ENCODE results near the gene INTS11. TPM values are rescaled to one million over a fixed set of nuclear protein-coding genes. Genes with fewer than 3 reads are reported as not detected.
"Not testable (repeated sequence)": the region's sequence is repeated elsewhere in the genome, so short reads cannot be mapped to it uniquely, and the experiment has no call there.

INTS11 gene
- total RNA-seq, 2 experiments from 2014 or later = 111 to 113 TPM

GRCh38 chr1:1318131-1318652, 6.3 kb downstream of the INTS11 start:
- H3K27me3 Mint-ChIP-seq = no peaks in the 10 kb centered on the region
- H3K36me3 Mint-ChIP-seq = peaks cover 10% of the 10 kb centered on the region
- DNase-seq = no peak
- H3K4me1 Mint-ChIP-seq = peaks cover 15% of the 10 kb centered on the region
- no peak overlapping the region for H3K4me3 Mint-ChIP-seq
- no peak overlapping the region for H3K27ac Mint-ChIP-seq
- H3K9me3 Mint-ChIP-seq = no peaks in the 10 kb centered on the region

- peaks cover 12% of the 10 kb centered on the region for H3K4me1 Mint-ChIP-seq
- no peak for DNase-seq
- H3K27ac Mint-ChIP-seq = no peak overlapping the region
- peaks cover 10% of the 10 kb centered on the region for H3K36me3 Mint-ChIP-seq
- no peak overlapping the region for H3K4me3 Mint-ChIP-seq
- H3K9me3 Mint-ChIP-seq = no peaks in the 10 kb centered on the region
- H3K27me3 Mint-ChIP-seq = no peaks in the 10 kb centered on the region
These were observed 7.0 kb downstream of the INTS11 start for GRCh38 chr1:1317420-1317819.

GRCh38 chr1:1316199-1316598, 8.3 kb downstream of the INTS11 start:
- not testable (repeated sequence) for H3K36me3 Mint-ChIP-seq, H3K4me3 Mint-ChIP-seq, DNase-seq, H3K27ac Mint-ChIP-seq, H3K9me3 Mint-ChIP-seq, H3K4me1 Mint-ChIP-seq, H3K27me3 Mint-ChIP-seq

GRCh38 chr1:1315435-1315954, 9.0 kb downstream of the INTS11 start:
- H3K27ac Mint-ChIP-seq = no peak overlapping the region
- H3K4me1 Mint-ChIP-seq = peaks cover 5% of the 10 kb centered on the region
- H3K4me3 Mint-ChIP-seq = no peak overlapping the region
- H3K9me3 Mint-ChIP-seq = no peaks in the 10 kb centered on the region
- no peaks in the 10 kb centered on the region for H3K27me3 Mint-ChIP-seq
- no peak for DNase-seq
- H3K36me3 Mint-ChIP-seq = peaks cover 8% of the 10 kb centered on the region

GRCh38 chr1:1314678-1315335, 9.7 kb downstream of the INTS11 start:
- no peak for DNase-seq
- H3K27me3 Mint-ChIP-seq = no peaks in the 10 kb centered on the region
- H3K27ac Mint-ChIP-seq = no peak overlapping the region
- H3K4me1 Mint-ChIP-seq = peaks cover 1% of the 10 kb centered on the region
- peaks cover 8% of the 10 kb centered on the region for H3K36me3 Mint-ChIP-seq
- no peaks in the 10 kb centered on the region for H3K9me3 Mint-ChIP-seq
- H3K4me3 Mint-ChIP-seq = peak overlapping the region; percentile 23

GRCh38 chr1:1314237-1314586, 10.2 kb downstream of the INTS11 start:
- Mint-ChIP-seq H3K36me3 (peaks cover 6% of the 10 kb centered on the region), H3K9me3 (no peaks in the 10 kb centered on the region), H3K27me3 (no peaks in the 10 kb centered on the region), H3K4me3 (no peak overlapping the region), H3K27ac (no peak overlapping the region), H3K4me1 (peaks cover 1% of the 10 kb centered on the region)
- no peak for DNase-seq

- H3K4me3 Mint-ChIP-seq = no peak overlapping the region
- DNase-seq = no peak
- no peaks in the 10 kb centered on the region for H3K27me3 Mint-ChIP-seq
- H3K27ac Mint-ChIP-seq = no peak overlapping the region
- H3K9me3 Mint-ChIP-seq = no peaks in the 10 kb centered on the region
- H3K36me3 Mint-ChIP-seq = peaks cover 6% of the 10 kb centered on the region
- H3K4me1 Mint-ChIP-seq = peaks cover 1% of the 10 kb centered on the region
These were observed 10.8 kb downstream of the INTS11 start for GRCh38 chr1:1313500-1314236.

GRCh38 chr1:1312450-1313314, 11.8 kb downstream of the INTS11 start:
- Mint-ChIP-seq H3K4me3 (no peak overlapping the region), H3K9me3 (no peaks in the 10 kb centered on the region), H3K27ac (no peak overlapping the region), H3K27me3 (no peaks in the 10 kb centered on the region), H3K4me1 (peaks cover 1% of the 10 kb centered on the region), H3K36me3 (peaks cover 6% of the 10 kb centered on the region)
- no peak for DNase-seq

- DNase-seq = no peak
- H3K36me3 Mint-ChIP-seq = peaks cover 2% of the 10 kb centered on the region
- H3K4me1 Mint-ChIP-seq = peaks cover 9% of the 10 kb centered on the region
- H3K4me3 Mint-ChIP-seq = no peak overlapping the region
- H3K9me3 Mint-ChIP-seq = no peaks in the 10 kb centered on the region
- no peaks in the 10 kb centered on the region for H3K27me3 Mint-ChIP-seq
- H3K27ac Mint-ChIP-seq = no peak overlapping the region
These were observed 13.1 kb downstream of the INTS11 start for GRCh38 chr1:1311107-1312104.

GRCh38 chr1:1310476-1311053, 13.9 kb downstream of the INTS11 start:
- no peak for DNase-seq
- Mint-ChIP-seq H3K4me3 (peak overlapping the region; percentile 10), H3K9me3 (no peaks in the 10 kb centered on the region), H3K36me3 (peaks cover 2% of the 10 kb centered on the region), H3K27ac (peak overlapping the region; percentile 29), H3K4me1 (peaks cover 16% of the 10 kb centered on the region), H3K27me3 (no peaks in the 10 kb centered on the region)

- H3K27ac Mint-ChIP-seq = no peak overlapping the region
- H3K9me3 Mint-ChIP-seq = no peaks in the 10 kb centered on the region
- DNase-seq = no peak
- peak overlapping the region; percentile 78 for H3K4me3 Mint-ChIP-seq
- H3K36me3 Mint-ChIP-seq = peaks cover 2% of the 10 kb centered on the region
- H3K27me3 Mint-ChIP-seq = no peaks in the 10 kb centered on the region
- H3K4me1 Mint-ChIP-seq = peaks cover 18% of the 10 kb centered on the region
These were observed 14.4 kb downstream of the INTS11 start for GRCh38 chr1:1310109-1310385.

GRCh38 chr1:1309251-1310108, 15.0 kb downstream of the INTS11 start:
- peak overlapping the region; percentile 78 for H3K4me3 Mint-ChIP-seq
- peak overlapping the region; percentile 54 for H3K27ac Mint-ChIP-seq
- no peak for DNase-seq

GRCh38 chr1:1308756-1309250, 15.7 kb downstream of the INTS11 start:
- Mint-ChIP-seq H3K4me3 (peak overlapping the region; percentile 82), H3K9me3 (no peaks in the 10 kb centered on the region), H3K4me1 (peaks cover 21% of the 10 kb centered on the region), H3K27me3 (no peaks in the 10 kb centered on the region), H3K36me3 (no peaks in the 10 kb centered on the region), H3K27ac (peak overlapping the region; percentile 79)
- DNase-seq = no peak

More at GRCh38 chr1:1309251-1310108, 15.0 kb downstream of the INTS11 start:
- Mint-ChIP-seq H3K27me3 (no peaks in the 10 kb centered on the region), H3K36me3 (no peaks in the 10 kb centered on the region), H3K9me3 (no peaks in the 10 kb centered on the region), H3K4me1 (peaks cover 21% of the 10 kb centered on the region)

All from activated naive CD8-positive, alpha-beta T cell treated with anti-CD3 and anti-CD28 coated beads for 36 hours (primary cell).